NCI-H510A (cell line): ENCODE data around the gene ZFYVE21.
"Not testable (repeated sequence)": the region's sequence is repeated elsewhere in the genome, so short reads cannot be mapped to it uniquely, and the experiment has no call there.

Experiments used
- DNase-seq: peaks from one replicate; lab custom pipeline; 2025; lab: John Stamatoyannopoulos, UW

ZFYVE21 gene

DNA sequence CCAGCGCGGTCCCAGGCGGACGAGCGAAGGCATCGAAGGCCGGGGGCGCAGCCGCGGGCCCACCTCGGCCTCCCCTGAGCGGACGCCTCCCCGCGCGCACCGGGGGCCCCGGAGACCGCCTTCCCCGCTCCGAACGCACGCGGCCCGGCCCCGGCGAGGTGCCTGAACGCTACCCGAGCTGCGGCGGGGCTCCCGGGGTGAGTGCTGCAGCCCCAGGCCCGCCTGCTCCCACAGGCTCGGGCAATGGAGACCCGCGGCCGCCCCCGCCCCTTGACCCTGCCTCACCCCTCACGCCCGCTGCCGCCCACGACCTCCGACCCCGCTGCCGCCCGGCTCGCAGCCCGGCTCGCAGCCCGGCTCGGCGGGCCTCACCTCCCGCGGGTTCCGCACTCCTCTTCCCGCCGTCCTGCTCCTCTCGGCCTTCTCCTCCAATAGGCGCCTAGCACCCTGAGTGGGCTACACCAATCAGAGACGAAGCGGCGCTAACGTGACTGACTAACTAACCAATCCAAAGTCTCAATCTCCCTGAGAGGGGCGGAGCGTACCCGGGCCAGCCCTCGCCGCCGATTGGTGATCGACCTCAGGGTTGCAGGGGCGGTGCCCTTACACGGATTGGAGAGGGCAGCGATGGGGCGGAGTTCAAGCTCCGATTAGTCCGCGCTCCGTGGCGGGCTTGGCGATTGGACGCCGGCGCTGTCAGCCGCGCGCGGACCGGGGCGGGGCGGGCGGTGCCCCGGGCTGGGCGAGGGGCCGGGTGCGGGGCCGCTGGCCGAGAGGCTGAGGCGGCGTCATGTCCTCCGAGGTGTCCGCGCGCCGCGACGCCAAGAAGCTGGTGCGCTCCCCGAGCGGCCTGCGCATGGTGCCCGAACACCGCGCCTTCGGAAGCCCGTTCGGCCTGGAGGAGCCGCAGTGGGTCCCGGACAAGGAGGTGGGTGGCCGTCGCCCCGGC lies at the start of gene ZFYVE21, which contains the start of gene XRCC3:
TSS of gene ZFYVE21 (plus strand) at position 759 of the 949 bp plus-strand sequence. CDS start at position 791, 32 bp downstream.
TSS of gene XRCC3 (minus strand) at position 400 of the 949 bp plus-strand sequence. CDS start 4,364 bp downstream, outside the sequence.
- peak; percentile 99 for DNase-seq

DNA sequence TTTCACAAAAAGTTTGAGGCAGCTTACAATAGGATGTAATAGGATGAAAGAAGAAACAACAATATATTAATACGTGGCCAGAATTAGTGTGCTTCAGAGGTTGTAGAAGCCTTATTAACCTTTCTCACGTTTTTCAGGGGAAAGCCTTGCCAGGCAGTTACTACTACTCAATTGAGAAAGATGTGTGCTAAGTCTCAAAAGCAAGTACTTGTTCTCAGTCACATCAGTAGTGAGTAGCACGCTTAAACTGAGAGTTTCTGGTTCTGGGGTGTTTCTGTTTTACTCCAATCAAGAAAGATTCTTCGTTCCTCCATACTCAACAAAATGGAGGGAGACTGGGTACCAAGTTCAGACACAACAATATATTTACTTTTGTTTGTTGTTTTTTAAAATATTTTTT lies 47.9 kb upstream of the ZFYVE21 start:
- DNase-seq: no peak

DNA sequence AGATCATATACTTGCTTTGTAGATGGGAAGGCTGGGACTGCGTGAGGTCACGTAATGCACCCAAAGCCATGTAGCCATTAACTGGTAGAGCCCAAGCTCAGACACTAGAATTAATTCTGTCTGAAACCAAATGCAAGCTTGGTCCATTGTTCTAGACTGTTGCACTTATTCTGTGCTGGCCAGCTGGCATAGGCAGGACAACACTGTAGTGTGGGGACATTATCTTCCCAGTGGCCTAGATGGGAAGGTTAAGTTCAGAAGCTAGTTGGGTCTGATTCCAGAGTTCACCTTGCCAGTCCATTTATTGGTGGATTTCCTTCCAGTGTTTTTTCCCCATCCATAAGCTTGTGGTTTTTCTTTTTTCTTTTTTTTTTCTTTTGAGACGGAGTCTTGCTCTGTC lies 47.5 kb upstream of the ZFYVE21 start:
- no peak for DNase-seq

DNA sequence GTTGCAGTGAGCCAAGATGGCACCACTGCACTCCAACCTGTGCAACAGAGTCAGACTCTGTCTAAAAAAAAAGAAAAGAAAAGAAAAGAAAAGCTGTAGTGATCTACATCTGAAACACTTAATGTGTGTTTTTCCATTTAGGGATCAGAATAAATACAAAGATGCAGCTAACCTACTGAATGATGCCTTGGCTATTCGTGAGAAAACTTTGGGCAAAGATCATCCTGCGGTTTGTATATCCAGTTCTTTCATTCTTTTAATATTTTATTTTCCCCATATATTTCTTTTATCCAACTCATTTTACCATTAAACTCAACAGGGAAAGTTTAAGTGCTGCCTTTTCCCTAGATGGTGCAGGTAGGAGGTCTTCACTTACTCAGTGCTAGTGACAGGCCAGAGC lies 46.2 kb upstream of the ZFYVE21 start:
- DNase-seq: no peak

DNA sequence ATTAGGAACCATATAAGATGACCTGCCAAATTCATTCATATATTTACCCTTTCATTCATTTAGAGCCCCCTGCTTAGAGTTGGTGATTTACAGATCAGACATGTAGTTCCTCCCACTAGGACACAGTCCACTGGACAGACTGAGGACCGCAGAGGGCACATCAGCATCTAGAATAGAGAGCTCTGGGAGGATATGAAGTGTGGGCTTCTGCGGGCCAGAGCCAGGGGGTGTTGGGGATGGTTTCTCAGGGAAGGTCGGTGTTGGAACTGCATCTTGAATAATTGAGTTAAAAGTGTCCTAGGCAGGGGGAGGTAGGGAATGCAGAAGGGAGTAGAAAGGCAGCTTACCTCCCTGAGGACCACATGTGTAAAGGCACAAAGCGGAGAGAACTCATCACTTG lies 43.7 kb upstream of the ZFYVE21 start:
- no peak for DNase-seq

DNA sequence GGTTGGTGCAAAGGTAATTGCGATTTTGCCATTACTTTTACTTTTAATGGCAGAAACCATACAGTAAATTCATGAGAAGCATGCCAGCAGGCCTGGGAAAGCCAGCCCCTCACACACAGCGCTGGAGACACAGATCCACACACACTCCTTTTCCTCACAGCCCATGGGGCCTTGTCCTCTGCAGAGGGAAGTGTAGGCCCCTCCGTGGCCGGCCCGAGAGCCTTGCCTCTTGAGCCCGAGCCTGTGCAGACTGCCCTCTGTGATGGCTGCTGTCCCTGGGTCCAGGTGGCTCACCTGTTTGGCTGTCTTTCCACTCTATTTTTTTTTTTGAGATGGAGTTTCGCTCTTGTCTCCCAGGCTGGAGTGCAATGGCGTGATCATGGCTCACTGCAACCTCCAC lies 39.7 kb upstream of the ZFYVE21 start:
- no peak for DNase-seq

DNA sequence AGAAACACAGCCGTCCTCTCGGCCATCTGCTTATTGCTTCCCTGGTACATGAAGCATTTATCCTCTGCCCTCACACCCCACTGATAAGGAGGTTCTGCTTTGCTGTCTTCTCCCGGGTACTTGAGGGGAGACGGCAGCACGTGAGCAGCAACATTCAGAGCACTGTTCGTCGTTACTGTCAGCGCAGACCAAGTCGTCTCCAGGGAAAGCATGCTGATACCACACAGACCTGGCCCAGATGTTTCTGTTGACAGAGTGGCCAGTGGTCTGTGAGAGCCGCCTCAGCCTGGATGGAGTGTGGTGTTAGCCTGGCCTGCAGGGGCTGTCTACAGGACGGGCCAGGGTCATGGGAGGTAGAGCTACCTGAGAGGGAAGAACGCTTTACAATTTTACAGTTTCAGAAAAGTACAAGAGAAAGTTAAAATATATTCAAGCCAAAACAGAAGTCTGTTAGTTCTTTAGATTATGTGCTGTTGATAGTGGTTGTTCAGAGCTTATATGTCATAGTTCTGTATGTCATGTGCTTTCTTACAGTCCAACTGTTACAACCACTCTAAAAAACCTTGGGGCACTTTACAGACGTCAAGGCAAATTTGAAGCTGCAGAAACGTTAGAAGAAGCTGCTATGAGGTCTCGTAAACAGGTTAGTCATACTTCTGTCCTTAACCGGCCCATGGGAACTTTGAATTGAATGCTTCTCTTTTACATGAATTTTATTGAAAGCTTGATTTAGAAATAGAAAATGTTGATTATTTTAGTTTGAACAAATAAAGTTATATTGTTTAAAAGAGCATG lies 38.5 kb upstream of the ZFYVE21 start:
- DNase-seq: no peak

DNA sequence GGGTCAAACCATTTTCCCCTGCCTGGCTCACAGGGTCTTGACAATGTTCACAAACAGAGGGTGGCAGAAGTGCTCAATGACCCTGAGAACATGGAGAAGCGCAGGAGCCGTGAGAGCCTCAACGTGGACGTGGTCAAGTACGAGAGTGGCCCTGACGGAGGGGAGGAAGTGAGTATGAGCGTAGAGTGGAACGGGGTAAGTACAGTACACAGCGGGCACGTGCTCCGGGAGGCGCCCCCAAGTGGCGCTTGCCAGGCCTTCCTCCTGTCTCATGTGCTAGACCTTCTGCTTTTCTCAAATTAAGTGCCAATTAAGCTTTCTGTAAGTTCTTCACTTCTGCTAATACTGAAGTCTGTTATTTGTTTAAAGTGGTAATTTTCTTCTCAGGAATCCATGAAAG lies 36.3 kb upstream of the ZFYVE21 start:
- no peak for DNase-seq

DNA sequence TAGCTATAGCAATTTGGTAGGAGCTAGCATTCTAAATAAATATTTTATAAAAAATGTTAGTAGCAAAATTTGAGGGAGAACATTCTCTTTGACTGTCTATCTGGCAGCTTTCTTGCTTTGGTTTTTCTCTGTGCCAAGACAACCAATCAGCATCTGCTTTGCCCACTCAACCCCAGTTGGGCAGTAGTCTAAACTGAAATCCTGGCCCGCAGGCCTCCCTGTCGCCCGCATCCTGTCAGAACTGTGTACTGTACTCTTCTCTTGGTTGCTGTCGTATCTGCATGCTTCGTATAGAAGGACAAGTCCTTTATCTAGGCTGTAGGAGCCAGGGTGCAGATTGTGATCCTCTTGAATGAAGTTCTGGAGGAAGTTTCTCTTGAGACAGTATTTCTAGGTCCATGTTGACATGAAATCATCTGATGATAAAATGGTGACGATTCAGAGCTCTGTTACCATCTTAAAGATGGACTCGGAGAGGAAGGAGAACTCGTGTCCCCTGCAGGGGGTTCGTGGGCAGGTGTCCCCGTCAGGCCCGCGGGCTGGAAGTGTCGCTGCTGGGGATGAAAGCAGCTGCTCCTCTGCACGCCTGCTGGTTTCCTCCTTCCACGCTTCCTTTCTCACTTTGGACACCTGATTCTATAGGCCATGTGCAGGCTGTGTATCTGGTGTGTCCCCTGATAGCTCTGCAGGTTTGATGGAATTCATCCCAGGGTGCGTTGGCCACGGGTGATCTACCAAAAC lies 34.9 kb upstream of the ZFYVE21 start:
- no peak for DNase-seq

DNA sequence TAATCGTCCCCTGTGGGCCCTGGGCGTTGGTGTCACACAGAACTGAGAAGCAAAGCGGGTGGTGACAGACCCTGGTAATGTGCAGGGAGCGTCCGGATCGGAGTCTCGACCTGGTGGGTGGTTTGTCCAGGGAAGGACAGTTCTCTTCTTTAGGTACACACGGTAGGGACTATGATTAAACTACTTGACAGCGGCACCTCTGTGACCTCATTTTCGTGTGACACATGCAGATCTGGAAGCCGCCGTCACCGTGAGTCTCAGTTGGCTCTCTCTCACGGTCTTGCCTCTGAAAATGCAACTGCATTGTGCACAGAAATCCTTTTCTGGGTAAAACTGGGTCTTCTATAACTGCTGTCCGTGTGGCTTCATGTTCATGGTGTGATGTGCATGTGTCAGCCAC lies 32.5 kb upstream of the ZFYVE21 start:
- no peak for DNase-seq

DNA sequence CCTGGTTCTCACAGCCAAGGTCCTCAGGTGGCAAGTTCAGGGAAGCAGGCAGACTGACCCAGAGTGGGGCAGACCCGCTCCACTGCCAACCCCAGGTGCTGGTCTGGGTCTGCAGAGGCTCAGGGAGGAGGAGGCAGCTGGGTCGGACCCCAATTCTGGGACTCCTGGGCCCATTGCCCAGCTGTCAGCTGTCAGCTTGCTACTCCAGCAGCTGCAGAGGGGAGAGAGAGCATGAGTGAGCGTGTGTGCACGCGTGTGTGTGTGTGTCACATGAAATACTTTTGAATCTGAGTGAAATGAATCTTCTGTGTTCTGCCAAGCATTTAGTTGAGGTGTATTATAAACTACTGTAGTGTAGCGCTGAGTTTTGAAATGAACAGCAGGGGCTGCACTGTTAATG lies 31.1 kb upstream of the ZFYVE21 start:
- DNase-seq: no peak

DNA sequence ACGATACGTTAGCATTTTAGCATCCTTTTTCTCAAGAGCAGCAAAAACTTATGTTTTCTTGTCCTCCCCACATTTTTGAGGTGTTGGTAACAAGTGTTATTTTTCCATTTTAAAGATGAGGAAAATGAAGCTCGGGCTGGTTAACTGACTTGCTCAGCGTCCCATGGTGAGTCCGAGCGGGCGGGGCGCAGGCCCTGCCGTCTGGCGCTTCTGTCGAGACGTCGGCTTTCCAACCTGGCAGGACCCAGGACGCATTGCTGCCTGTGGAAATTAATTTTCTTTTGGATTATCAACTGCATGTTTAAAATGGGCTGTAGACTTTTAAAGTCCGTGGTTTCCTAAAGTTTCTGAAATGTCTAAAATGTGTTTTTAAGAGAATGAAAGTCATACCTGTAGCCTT lies 30.7 kb upstream of the ZFYVE21 start:
- no peak for DNase-seq

DNA sequence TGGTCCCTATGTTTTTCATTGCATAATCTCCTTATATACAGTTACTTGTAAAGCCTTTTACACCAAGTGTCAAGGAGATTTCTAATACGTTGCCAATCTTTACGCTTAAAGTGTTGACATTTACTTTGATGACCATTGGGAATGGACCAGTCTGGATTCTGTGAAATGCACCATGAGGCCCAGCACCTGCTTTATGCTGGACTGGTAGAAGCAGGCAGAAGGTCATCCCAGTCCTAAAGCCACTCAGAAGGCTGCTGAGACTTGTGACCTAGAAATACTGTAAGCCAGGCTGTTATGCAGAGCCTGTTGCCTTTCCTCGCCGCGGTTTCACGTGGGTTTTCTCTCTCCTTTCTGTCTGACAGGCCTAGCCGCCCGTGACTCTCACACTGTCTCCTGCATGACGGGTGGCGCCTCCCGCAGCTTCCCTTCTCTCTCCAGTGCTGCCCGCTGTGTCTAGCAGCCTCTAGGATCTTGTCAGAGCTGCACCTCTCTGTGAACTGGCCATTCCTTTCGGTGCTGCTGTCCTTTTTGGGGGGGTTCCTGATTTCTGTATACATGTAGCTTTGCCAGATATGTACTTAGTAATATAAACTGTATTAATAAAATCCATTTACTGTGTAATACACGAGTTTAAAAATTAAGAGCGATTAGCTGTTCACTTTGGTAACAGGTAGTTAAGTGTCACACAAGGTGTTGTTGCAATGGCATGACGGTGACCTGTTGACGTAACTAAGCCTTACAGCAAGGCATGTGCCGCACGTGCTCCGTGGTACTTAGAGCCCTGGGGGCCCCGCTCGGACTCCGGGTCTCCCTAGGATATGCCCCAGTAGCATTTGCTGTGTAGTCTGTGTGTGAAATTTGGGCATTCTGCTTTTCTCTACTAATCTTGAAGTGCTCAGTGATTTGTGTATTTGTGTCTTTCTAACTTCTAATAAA lies 30.1 kb upstream of the ZFYVE21 start:
- DNase-seq: no peak

DNA sequence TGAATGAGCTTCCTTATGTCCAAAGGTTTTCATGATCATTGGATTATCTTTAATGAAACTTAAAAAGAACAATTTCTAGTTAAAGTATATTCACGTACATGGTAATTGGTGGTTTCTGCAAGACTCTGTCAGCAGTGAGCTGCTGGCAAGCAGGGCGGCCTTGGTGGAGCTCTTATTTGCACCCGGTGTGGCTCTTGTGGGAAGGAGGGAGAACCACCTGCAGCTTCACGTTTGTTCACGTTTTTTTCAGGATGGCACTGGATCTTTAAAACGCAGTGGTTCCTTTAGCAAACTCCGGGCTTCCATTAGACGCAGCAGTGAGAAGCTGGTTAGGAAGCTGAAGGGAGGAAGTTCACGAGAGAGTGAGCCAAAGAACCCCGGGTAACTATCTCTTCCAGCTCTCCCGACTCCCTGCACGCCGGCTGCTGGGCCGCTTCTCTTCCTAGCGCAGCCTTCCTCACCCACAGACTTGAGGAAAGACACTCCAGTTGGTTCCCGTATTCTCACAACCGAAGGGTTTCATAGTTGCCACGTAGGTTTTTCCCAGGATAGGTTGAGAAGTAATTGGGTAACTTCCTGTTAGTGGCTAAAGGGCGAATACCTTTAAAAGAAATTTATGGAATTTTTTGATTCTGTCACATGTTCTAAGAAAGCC lies 28.7 kb upstream of the ZFYVE21 start:
- DNase-seq: no peak

DNA sequence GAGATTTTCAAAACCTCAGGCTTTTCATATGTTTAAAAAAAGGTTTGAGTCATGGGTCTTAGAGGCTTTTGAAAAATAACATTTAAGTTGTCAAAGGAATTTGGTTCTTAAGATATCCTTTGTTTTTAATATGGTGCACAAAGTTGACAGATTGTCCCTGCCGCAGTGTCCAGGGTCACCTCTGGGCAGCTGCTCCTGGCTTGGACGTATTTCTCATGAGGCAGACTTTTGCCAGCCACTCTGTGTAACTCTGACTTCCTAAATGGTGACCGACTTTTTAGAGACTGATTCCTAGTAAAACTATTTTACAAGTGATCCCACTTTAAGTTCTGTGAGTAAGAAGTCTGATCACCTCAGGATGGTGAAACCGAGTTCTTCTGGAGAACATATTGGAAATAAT lies 27.9 kb upstream of the ZFYVE21 start:
- no peak for DNase-seq

DNA sequence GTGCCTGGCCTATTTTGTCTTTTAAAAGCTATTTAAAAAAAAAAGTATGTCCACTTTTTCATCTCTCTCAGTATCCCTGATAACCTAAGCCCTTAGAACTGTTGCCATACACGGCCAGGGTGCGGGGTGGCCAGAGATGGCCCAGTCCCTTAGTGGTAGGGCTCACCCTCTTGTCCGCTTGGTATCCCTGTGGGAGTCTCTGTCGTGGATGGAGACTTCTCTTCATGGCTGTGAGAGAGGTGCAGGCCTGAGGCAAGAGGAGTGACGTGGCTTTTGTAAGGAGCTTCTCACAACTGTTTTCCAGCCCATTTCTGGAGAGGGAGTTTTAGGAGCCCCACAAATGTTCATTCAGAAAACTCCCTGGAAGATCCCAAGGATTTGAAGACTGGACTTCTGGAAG lies 27.2 kb upstream of the ZFYVE21 start:
- no peak for DNase-seq

DNA sequence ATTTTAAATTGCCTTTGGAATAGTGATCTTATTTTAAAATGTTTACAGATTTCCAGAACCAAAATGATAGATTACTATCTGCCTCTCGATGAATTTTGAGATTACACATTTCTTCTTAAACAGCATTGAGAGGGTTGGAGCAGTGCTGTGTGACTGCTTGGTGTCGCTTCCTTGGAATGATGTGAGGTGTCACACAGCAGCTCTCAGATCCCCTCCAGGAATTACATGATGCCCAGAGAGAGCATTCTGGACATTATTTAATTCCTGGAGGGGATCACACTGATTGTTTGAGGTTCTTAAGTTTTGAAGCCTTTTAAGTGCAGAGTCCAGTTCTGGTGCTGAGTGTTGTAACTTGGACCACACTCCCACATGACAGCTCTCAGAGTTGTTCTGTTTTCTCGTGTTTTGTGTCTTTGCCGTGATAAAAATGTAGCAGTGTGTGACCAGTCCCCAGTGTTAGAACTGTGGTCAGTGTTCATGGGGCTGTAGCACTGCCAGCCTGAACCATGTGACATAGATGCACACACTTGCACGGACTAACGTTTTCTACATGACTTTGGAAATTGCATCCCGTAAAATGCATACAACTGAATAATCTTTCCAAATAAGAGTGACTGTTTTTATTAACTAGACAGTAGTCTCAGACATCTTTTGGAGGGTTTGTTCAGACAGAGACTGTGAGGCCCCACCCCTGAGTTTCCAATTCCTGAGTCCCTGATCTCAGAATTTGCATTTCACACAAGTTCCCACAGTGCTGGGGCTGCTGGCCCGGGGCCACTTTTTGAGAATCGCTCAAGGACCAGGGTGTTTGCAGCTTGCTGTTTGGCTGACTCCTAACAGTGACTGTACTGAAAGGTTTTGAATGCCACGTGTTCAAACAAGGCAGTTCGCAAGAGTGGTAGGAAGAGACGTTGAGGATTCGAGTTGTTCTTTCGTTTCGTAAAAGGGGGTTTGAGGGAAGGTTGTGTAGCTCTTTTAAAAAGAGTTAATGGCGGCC lies 26.4 kb upstream of the ZFYVE21 start:
- DNase-seq: no peak

DNA sequence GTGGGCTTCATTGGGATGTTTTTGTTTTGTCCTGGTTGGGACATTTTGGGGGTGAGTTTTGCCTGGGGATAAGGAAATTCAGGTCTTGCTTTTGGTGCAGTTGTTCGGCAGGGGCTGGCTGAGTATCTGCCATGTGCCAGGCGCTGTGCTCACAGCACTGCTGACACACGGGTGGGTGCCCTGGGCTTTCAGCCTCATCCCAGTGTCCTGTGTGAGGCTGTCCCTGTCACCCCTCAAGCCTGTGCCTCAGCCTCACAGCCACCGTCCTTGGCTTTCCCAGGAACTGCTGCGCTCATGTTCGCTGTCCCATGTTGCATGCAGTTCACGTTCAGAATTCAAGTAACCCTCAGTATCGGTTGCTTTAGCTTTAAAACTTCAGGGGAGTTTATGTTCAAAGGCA lies 25.3 kb upstream of the ZFYVE21 start:
- DNase-seq: no peak

DNA sequence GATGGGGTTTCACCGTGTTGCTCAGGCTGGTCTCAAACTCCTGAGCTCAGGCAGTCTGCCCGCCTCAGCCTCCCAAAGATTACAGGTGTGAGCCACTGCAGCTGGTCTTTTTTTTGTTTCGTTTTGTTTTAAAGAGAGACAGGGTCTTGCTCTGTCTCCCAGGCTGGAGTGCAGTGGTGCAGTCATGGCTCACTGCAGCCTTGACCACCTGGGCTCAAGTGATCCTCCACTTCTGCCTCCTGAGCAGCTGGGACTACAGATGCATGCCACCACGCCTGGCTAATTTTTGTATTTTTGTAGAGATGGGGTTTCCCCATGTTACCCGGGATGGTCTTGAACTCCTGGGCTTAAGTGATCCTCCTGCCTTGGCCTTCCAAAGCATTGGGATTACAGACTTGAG lies 24.0 kb upstream of the ZFYVE21 start:
- DNase-seq: not testable (repeated sequence)
